ENCODE results near the gene HIBADH.

HIBADH gene

GRCh38 chr7:27619492-27619891 is 43.2 kb downstream of the HIBADH start:
- no peaks in the 10 kb centered on the region for H3K9me3 ChIP-seq (ENCODE audit: control insufficient read depth, insufficient read depth, low read depth, low read length)
- ChIA-PET POLR2A (no interaction called here), CTCF (interaction anchor here (0.6 kb wide), 1 partner anchor 217 kb away, joined by 3 read pairs; no protein-coding TSS in a partner anchor)
- TF ChIP-seq ZSCAN18 (tag by site-specific recombination; IDR thresholded peaks at IDR 0.05), result no peak
- TF ChIP-seq ZNF426 (tag by site-specific recombination; IDR thresholded peaks at IDR 0.05), result no peak
- TF ChIP-seq SETDB1 (IDR thresholded peaks at IDR 0.05; ENCODE audit: insufficient read length, low read length), result peak; percentile 80
- TF ChIP-seq ZFP37 (tag by site-specific recombination; IDR thresholded peaks at IDR 0.05), result no peak
- TF ChIP-seq ZNF621 (tag by site-specific recombination; IDR thresholded peaks at IDR 0.05), result no peak
- TF ChIP-seq ZNF280D (tag by site-specific recombination; IDR thresholded peaks at IDR 0.05), result no peak
- TF ChIP-seq ZNF23 (tag by site-specific recombination; IDR thresholded peaks at IDR 0.05; ENCODE audit: borderline replicate concordance), result no peak
- no peak for TF ChIP-seq ZNF416 (tag by site-specific recombination; IDR thresholded peaks at IDR 0.05)
- TF ChIP-seq SCRT1 (tag by site-specific recombination; IDR thresholded peaks at IDR 0.05; ENCODE audit: borderline replicate concordance), result 0 out of 2 replicates have a peak, but pooled peaks have one; percentile 45
- TF ChIP-seq SCRT2 (tag by site-specific recombination; IDR thresholded peaks at IDR 0.05), result peak; percentile 81
- H3K27ac ChIP-seq (ENCODE audit: extremely low read depth, low read depth, low read length), result no peak overlapping the region
- H3K36me3 ChIP-seq (ENCODE audit: control insufficient read depth in 2 of 2, insufficient read depth in 1 of 2, low read length in 2 of 2), result peaks cover 0 to 5% of the 10 kb centered on the region in 2 experiments; a peak in 1 of 3 replicates
- H3K4me3 ChIP-seq (ENCODE audit: low read depth, low read length), result no peak overlapping the region
- H3K4me1 ChIP-seq (ENCODE audit: control insufficient read depth, insufficient read depth, low read length), result peaks cover 11% of the 10 kb centered on the region

GRCh38 chr7:27617651-27618381 is 44.9 kb downstream of the HIBADH start:
- no peak overlapping the region for H3K27ac ChIP-seq (ENCODE audit: extremely low read depth, low read depth, low read length)
- H3K9me3 ChIP-seq (ENCODE audit: control insufficient read depth, insufficient read depth, low read depth, low read length), result no peaks in the 10 kb centered on the region
- ChIA-PET CTCF (interaction anchor here (0.5 to 0.6 kb wide), 2 partner anchors 13 to 241 kb away, joined by 3 read pairs; no protein-coding TSS in a partner anchor), POLR2A (no interaction called here)
- peaks cover 0 to 5% of the 10 kb centered on the region in 2 experiments; a peak in 1 of 3 replicates for H3K36me3 ChIP-seq (ENCODE audit: control insufficient read depth in 2 of 2, insufficient read depth in 1 of 2, low read length in 2 of 2)
- no peak overlapping the region for H3K4me3 ChIP-seq (ENCODE audit: low read depth, low read length)
- no peak for TF ChIP-seq ZNF133 (tag by site-specific recombination; IDR thresholded peaks at IDR 0.05)
- no peak for TF ChIP-seq ZNF148 (tag by site-specific recombination; IDR thresholded peaks at IDR 0.05; ENCODE audit: borderline replicate concordance)
- peaks cover 14% of the 10 kb centered on the region for H3K4me1 ChIP-seq (ENCODE audit: control insufficient read depth, insufficient read depth, low read length)

GRCh38 chr7:27616914-27617548 is 45.7 kb downstream of the HIBADH start:
- Histone ChIP-seq H3K36me3 (ENCODE audit: control insufficient read depth in 2 of 2, insufficient read depth in 1 of 2, low read length in 2 of 2) (peaks cover 0 to 5% of the 10 kb centered on the region in 2 experiments; a peak in 1 of 3 replicates), H3K27ac (ENCODE audit: extremely low read depth, low read depth, low read length) (no peak overlapping the region), H3K9me3 (ENCODE audit: control insufficient read depth, insufficient read depth, low read depth, low read length) (no peaks in the 10 kb centered on the region), H3K4me3 (ENCODE audit: low read depth, low read length) (no peak overlapping the region), H3K4me1 (ENCODE audit: control insufficient read depth, insufficient read depth, low read length) (peaks cover 14% of the 10 kb centered on the region)
- ChIA-PET CTCF (no interaction called here), POLR2A (no interaction called here)
- no peak for TF ChIP-seq ZNF549 (tag by site-specific recombination; IDR thresholded peaks at IDR 0.05)
- TF ChIP-seq ZNF449 (tag by site-specific recombination; IDR thresholded peaks at IDR 0.05), result no peak
- TF ChIP-seq ZNF514 (tag by site-specific recombination; IDR thresholded peaks at IDR 0.05), result no peak
- no peak for TF ChIP-seq WT1 (tag by site-specific recombination; IDR thresholded peaks at IDR 0.05)
- no peak for TF ChIP-seq EGR2 (tag by site-specific recombination; IDR thresholded peaks at IDR 0.05; ENCODE audit: low read depth)
- TF ChIP-seq ZNF366 (tag by site-specific recombination; conservative IDR thresholded peaks at IDR 0.05), result no peak
- TF ChIP-seq PRDM6 (tag by site-specific recombination; IDR thresholded peaks at IDR 0.05), result no peak

All from HEK293 (cell line).